Activated CD4-positive, alpha-beta T cell treated with anti-CD3 and anti-CD28 coated beads, Interleukin-2, amount 50 U/mL, for 4 hours (primary cell): ENCODE results near the gene PDE4B.
A peak's percentile ranks its signal among the peaks of the same experiment; 100 is the strongest.

ENCODE experiments used
- DNase-seq, 2 experiments: peaks; one replicate each; pipeline ENCODE4 v3.0.0-alpha.2; 2020

Gene PDE4B

DNA sequence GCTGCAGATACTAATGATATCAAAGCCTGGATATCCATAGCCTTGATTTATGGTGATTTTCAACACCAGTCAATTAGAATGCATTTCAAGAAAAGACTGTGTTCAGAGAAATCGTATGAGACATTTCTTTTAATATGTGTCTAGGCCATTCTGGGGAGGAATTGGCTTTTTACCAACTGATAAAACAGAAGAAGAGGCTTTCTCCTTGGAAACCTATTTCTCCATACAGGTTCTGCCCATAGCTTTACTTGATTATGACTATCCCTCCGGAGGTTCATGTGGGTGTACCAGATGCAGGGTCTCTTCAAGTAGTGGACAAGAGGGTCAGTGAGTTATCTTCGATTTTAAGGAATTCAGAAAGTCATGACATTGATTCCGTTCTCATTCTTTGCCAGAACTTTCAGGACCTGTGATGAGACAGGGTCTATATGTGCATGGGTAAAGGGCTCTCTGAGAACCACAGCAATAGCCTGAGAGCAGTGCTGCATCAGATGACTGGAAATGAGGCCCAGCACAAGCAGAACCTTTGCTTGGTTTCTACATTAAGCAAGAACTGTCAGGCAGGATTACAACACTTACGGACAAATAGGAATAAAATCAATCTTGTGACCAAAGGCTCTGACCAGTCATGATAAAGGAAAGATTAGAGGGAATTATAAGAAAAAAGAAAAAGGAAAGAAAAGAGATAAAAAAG lies 477.6 kb downstream of the PDE4B start:
- DNase-seq, result no peak

DNA sequence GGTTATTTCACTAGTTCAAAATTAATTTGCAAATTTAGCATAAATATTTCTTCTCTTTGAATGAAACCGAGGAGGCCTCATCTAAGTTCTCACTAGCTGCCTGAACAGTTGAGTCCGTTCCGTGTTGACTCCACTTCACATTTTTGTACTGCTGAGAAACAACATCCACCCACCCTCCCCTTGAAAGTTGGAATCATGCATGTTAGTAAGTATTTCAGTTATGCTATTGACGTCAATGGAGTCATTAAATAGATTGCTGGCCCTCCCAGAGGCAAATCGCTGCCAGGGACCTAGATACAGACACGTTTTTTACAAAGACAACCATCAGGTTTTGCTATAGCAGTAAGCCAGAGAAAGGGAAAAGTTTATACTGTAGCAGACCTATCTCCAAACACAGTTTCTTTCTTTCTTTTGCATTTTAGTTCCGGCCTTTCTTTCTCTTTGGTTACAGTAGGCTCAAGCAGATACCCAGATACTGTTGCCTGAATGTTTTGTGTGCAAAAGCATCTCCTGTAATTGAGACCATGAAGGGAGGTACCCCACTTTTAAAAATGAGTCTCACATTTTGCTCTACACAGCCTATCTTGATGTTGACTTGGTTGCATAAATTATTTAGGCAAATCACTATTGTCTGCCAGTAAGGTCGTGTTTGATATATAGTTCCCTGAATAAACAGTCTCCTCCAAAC lies 478.7 kb downstream of the PDE4B start:
- no peak for DNase-seq

- DNase-seq, result no peak
Measured at GRCh38 chr1:66271904-66272254, 479.2 kb downstream of the PDE4B start.

DNA sequence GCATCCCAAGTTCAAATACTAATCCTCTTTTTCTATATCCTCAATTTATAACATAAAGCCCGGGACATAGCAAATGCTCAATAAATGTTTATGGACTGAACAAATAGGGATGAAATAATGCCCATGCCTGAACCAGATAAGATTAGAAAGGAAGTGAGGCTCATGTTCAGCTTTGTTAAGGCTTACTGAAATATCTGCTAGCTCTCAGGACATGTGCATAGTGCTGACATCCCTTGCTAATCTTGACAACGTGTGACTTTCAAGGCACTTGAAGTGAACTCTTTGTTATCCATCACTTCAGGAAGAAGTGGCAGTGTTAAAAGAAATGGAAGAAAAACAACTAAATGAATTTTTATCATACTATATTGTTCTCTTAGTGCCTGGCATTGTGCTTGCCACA lies 481.0 kb downstream of the PDE4B start:
- DNase-seq, result no peak

- no peak for DNase-seq
Measured at GRCh38 chr1:66274634-66275033, 481.9 kb downstream of the PDE4B start.

GRCh38 chr1:66275083-66275482 lies 482.4 kb downstream of the PDE4B start:
- no peak for DNase-seq

DNA sequence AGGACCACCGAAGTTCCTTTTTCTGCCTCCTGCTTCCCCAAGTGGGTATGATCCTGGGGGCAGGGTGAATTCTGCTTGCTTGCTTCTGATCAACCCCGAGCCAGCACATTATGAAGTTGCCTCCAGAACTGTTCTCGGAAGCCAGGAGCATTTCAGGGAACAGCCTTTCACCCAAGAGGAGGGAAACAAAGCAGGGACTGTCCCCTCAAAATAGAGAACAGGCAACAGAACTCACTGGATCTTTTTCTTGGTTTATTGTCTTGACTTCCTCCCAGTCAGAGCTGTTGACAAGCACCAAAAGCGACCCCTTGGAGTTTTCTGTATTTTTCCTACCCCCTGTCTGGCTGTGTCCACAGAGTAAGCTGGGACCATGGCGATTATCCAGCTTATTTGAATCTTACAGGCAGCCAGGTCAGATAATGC lies 482.9 kb downstream of the PDE4B start:
- DNase-seq, result peak; percentile 30 to 32

- no peak for DNase-seq
Measured at GRCh38 chr1:66276218-66276617, 483.5 kb downstream of the PDE4B start.

DNA sequence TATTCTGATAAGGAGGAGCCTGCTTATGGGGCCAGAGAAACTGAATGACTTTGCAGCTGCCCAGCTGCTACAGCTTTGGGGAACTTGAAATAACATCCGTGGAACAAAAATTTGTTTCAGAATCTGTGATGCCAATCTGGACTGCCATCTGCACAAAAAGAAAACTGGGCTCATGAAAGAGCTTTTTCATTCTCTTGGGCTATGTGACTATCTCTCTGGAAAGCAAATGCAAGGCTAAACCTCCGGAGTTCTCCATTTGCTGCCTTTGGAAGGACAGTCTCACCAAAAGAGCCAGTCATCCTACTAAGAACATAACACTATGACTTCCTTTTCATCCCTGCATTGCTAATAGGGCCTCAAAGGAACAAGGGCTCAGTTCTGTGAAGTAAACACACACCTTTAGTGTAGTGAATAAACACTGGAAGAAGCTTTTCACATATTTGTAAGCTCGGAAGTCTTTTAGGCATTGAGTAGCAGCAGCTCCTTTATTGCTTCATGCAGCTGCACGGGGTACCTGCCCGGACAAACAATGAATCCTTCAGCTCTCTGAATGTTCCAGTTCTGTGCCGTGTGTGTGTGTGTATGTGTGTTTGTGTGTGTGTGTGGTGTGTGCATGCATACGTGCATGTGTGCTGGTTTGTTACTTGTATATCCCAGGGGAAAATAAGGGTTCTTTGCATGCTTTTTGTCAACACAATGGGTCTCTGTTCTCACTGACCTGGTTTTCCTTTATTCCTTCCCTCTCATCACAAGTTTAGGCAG lies 485.7 kb downstream of the PDE4B start:
- DNase-seq, result no peak

GRCh38 chr1:66281808-66282207 lies 489.1 kb downstream of the PDE4B start:
- no peak for DNase-seq

GRCh38 chr1:66282343-66282852 lies 489.7 kb downstream of the PDE4B start:
- DNase-seq, result peak; percentile 51 to 62

GRCh38 chr1:66282891-66283621 lies 490.4 kb downstream of the PDE4B start:
- DNase-seq, result no peak

- DNase-seq, result no peak
Measured at GRCh38 chr1:66283622-66284041, 490.9 kb downstream of the PDE4B start.

GRCh38 chr1:66284746-66285145 lies 492.1 kb downstream of the PDE4B start:
- DNase-seq, result no peak

- DNase-seq, result no peak
Measured at GRCh38 chr1:66285618-66286270, 493.0 kb downstream of the PDE4B start.

- no peak for DNase-seq
Measured at GRCh38 chr1:66286307-66286706, 493.6 kb downstream of the PDE4B start.

- no peak for DNase-seq
Measured at GRCh38 chr1:66288048-66288447, 495.4 kb downstream of the PDE4B start.

DNA sequence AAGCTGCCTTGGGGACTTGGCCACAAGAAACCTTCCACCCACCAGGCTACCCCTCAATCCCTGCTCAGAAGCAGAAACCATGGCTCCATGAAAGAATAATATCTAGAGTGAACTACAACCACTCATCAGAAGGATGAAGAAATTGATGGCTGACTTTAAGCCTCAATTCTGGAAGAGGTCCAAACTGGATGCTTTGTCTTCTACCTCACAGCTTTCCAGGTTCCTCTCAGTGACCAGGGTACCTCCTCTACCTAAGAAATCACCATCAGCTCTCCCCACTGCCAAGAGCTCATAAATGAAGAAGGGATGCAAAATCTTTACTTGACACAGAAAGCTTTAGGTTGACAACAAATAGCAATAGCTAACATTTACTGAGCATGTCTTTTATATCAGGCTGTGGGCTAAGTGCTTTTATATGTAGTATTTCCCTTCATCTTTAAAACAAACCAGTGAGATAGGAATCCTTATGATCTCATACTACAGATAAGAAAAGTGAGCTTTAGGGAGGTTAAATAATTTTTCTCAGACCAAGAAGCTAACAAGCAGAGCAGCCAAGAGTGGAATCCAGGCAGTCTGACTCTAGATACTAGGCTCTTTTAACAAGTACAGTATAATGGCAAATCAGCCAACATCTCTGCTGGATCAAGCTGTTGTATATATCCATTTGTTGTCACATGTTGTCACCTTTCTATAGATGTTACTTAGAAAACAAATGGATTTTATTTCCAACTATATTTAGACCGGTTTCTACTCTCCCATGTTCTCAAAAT lies 498.3 kb downstream of the PDE4B start:
- DNase-seq, result no peak

DNA sequence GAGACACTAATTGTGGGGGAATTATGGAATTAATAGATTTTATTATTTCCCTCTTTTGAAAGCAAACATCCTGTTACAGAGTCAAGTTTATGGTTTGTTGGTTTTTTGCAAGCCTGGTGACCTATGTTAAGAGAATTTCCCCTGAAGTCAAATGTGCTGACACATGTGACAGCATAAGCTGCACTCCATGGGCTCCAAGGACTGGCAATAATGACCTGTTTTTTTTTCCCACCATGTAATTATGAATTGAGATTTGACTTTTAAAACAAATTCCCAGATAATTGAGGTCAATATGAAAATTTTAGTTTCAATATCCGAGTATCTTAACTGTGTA lies 498.8 kb downstream of the PDE4B start:
- no peak for DNase-seq

DNA sequence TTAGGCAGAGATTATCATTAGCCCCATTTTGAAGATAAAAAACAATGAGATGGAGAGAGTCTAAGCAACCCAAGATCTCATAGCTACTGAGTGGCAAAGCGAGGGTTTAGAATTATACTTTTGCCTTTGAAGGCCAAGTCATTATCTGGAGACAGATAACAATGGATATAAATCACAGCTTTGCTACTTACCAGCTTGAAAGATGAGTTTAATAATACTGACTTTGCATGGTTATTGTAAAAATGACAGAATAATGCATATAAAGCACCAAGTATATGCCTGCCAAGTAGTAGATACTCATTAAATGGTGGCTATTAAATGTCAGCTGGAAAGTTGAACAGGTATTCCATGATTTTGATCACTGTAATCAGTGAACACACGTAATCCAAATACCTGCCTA lies 499.6 kb downstream of the PDE4B start:
- no peak for DNase-seq

- DNase-seq, result no peak
Measured at GRCh38 chr1:66292944-66293343, 500.2 kb downstream of the PDE4B start.
